ENCODE data around the gene LMO7. TPM values are rescaled to one million over a fixed set of nuclear protein-coding genes. Genes with fewer than 3 reads are reported as not detected.

Gene LMO7
- total and polyA plus RNA-seq, 4 donors = 17.5 to 69.6 (median 38.2) TPM

DNA sequence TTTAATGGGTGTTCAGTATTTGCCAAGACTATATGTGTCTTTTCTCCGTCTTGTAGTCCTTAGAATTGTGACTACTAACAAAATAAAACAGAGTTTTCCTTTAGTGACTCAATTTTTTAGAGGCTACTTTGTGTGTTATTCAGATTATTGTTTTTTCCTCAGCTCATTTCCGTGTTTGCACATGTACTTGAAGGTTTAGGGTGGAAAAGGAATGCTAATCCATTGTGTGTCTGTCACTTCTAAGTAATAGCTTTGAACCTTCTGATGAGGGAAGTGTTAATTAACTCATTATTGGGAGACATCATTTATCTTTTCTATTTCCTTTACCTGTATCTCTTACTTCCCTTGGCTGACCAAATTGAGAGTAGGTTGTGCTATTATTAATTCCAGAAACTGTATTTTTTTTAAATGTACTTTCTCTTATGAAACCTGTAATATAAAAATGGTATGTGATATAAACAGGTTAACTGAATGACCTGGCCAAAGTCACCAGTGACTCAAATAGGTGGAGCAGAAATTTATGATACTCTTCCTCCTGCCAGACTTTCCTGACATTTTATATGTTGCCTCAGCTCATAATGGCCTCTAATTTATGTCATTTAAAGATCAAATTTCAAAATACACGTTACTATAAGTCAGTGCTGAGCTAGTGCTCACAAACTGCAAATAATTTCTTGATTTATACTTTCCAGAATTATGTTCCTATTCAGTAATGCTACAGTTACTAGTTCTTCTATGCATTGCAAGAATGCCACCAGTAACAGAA, 88.8 kb downstream of the LMO7 start:
- H3K36me3 ChIP-seq (ENCODE audit: control insufficient read depth in 4 of 4, insufficient read depth in 3 of 4, low read depth in 1 of 4, low read length in 3 of 4) = no peaks in the 10 kb centered on the region
- no peak overlapping the region for H3K4me3 ChIP-seq (ENCODE audit: low read depth in 1 of 3, low read length in 3 of 3)
- TF ChIP-seq FOXA2 (IDR thresholded peaks at IDR 0.05) (no peak), NR2F2 (IDR thresholded peaks at IDR 0.05) (no peak)
- no peak overlapping the region for H3K27ac ChIP-seq (ENCODE audit: low read depth in 1 of 2, low read length in 2 of 2)
- H3K9ac ChIP-seq (ENCODE audit: low read depth in 1 of 2, low read length in 2 of 2) = no peak overlapping the region
- H3K27me3 ChIP-seq (ENCODE audit: control insufficient read depth in 4 of 4, insufficient read depth in 4 of 4, low read length in 3 of 4) = no peaks in the 10 kb centered on the region
- H3K9me3 ChIP-seq (ENCODE audit: control insufficient read depth in 4 of 4, low read length in 3 of 4) = no peaks in the 10 kb centered on the region
- 72% methylated on average over 3 of the region's 3 CpGs for WGBS
- H3K4me1 ChIP-seq (ENCODE audit: control insufficient read depth in 4 of 4, insufficient read depth in 4 of 4, low read length in 3 of 4) = no peaks in the 10 kb centered on the region
- DNase-seq (ENCODE audit: low spot score) = no peak

DNA sequence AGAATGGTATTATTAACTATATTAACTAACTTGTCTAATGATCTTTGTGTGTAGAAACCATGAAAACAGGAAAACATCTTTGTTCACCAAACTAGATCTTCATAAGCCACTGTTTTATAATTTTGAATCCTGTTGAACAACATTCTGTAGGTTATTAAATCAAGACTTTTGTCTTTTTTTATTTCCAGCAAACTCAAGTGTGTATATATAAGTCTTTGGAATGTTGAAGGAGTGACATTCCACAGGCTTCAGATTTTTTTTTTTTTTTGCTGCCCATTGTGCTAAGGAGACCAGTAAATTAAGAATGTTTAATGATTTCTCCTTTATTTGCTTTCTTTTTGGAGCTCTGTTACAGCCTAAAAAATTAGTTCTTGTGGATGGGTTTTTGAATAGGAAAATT, 89.6 kb downstream of the LMO7 start:
- Histone ChIP-seq H3K4me1 (ENCODE audit: control insufficient read depth in 4 of 4, insufficient read depth in 4 of 4, low read length in 3 of 4) (no peaks in the 10 kb centered on the region), H3K9me3 (ENCODE audit: control insufficient read depth in 4 of 4, low read length in 3 of 4) (no peaks in the 10 kb centered on the region), H3K27ac (ENCODE audit: low read depth in 1 of 2, low read length in 2 of 2) (no peak overlapping the region), H3K4me3 (ENCODE audit: low read depth in 1 of 3, low read length in 3 of 3) (no peak overlapping the region), H3K27me3 (ENCODE audit: control insufficient read depth in 4 of 4, insufficient read depth in 4 of 4, low read length in 3 of 4) (no peaks in the 10 kb centered on the region), H3K9ac (ENCODE audit: low read depth in 1 of 2, low read length in 2 of 2) (no peak overlapping the region), H3K36me3 (ENCODE audit: control insufficient read depth in 4 of 4, insufficient read depth in 3 of 4, low read depth in 1 of 4, low read length in 3 of 4) (no peaks in the 10 kb centered on the region)
- TF ChIP-seq FOXA2 (IDR thresholded peaks at IDR 0.05) (no peak), EGR1 (IDR thresholded peaks at IDR 0.05; ENCODE audit: low read depth in 2 of 2) (no peak), YY1 (IDR thresholded peaks at IDR 0.05) (no peak), TAF1 (conservative IDR thresholded peaks at IDR 0.05) (no peak), GABPA (IDR thresholded peaks at IDR 0.05 in 1 of 2, conservative IDR thresholded peaks at IDR 0.05 in 1 of 2) (no peak), NR2F2 (IDR thresholded peaks at IDR 0.05) (no peak), RAD21 (IDR thresholded peaks at IDR 0.05) (no peak), RXRA (IDR thresholded peaks at IDR 0.05) (no peak)
- TF ChIP-seq, protein P1, sequence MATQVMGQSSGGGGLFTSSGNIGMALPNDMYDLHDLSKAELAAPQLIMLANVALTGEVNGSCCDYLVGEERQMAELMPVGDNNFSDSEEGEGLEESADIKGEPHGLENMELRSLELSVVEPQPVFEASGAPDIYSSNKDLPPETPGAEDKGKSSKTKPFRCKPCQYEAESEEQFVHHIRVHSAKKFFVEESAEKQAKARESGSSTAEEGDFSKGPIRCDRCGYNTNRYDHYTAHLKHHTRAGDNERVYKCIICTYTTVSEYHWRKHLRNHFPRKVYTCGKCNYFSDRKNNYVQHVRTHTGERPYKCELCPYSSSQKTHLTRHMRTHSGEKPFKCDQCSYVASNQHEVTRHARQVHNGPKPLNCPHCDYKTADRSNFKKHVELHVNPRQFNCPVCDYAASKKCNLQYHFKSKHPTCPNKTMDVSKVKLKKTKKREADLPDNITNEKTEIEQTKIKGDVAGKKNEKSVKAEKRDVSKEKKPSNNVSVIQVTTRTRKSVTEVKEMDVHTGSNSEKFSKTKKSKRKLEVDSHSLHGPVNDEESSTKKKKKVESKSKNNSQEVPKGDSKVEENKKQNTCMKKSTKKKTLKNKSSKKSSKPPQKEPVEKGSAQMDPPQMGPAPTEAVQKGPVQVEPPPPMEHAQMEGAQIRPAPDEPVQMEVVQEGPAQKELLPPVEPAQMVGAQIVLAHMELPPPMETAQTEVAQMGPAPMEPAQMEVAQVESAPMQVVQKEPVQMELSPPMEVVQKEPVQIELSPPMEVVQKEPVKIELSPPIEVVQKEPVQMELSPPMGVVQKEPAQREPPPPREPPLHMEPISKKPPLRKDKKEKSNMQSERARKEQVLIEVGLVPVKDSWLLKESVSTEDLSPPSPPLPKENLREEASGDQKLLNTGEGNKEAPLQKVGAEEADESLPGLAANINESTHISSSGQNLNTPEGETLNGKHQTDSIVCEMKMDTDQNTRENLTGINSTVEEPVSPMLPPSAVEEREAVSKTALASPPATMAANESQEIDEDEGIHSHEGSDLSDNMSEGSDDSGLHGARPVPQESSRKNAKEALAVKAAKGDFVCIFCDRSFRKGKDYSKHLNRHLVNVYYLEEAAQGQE (IDR thresholded peaks at IDR 0.05) = no peak
- TF ChIP-seq, protein P2, sequence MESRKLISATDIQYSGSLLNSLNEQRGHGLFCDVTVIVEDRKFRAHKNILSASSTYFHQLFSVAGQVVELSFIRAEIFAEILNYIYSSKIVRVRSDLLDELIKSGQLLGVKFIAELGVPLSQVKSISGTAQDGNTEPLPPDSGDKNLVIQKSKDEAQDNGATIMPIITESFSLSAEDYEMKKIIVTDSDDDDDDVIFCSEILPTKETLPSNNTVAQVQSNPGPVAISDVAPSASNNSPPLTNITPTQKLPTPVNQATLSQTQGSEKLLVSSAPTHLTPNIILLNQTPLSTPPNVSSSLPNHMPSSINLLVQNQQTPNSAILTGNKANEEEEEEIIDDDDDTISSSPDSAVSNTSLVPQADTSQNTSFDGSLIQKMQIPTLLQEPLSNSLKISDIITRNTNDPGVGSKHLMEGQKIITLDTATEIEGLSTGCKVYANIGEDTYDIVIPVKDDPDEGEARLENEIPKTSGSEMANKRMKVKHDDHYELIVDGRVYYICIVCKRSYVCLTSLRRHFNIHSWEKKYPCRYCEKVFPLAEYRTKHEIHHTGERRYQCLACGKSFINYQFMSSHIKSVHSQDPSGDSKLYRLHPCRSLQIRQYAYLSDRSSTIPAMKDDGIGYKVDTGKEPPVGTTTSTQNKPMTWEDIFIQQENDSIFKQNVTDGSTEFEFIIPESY (IDR thresholded peaks at IDR 0.05) = no peak
- DNase-seq (ENCODE audit: low spot score) = no peak

DNA sequence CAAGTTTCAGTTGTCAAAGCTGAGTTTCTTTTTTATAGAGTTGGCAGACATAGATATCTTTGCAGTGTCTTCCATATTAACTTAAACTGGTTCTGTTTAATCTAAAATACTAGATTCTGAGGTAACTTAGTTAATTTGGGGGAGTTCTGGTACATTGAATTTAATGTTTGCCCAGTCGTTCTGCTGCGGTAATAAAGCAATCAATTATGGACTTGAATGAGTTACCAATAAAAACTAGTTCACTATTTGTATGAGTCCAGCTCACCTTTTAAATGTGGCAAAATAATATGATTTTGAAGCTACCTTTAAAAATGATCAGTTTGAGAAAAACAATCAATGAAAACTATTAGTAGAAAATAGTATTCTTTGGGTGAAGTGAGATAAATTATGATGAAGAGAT, 90.2 kb downstream of the LMO7 start:
- Histone ChIP-seq H3K27me3 (ENCODE audit: control insufficient read depth in 4 of 4, insufficient read depth in 4 of 4, low read length in 3 of 4) (no peaks in the 10 kb centered on the region), H3K36me3 (ENCODE audit: control insufficient read depth in 4 of 4, insufficient read depth in 3 of 4, low read depth in 1 of 4, low read length in 3 of 4) (no peaks in the 10 kb centered on the region), H3K9me3 (ENCODE audit: control insufficient read depth in 4 of 4, low read length in 3 of 4) (no peaks in the 10 kb centered on the region), H3K4me1 (ENCODE audit: control insufficient read depth in 4 of 4, insufficient read depth in 4 of 4, low read length in 3 of 4) (no peaks in the 10 kb centered on the region), H3K27ac (ENCODE audit: low read depth in 1 of 2, low read length in 2 of 2) (no peak overlapping the region), H3K4me3 (ENCODE audit: low read depth in 1 of 3, low read length in 3 of 3) (no peak overlapping the region), H3K9ac (ENCODE audit: low read depth in 1 of 2, low read length in 2 of 2) (no peak overlapping the region)
- 70% methylated on average over 2 of the region's 2 CpGs for WGBS
- no peak for DNase-seq (ENCODE audit: low spot score)
- TF ChIP-seq FOXA2 (IDR thresholded peaks at IDR 0.05) (no peak), SP1 (IDR thresholded peaks at IDR 0.05) (no peak), NR2F2 (IDR thresholded peaks at IDR 0.05) (no peak), RAD21 (IDR thresholded peaks at IDR 0.05) (no peak), ATF3 (IDR thresholded peaks at IDR 0.05) (no peak), HNF4A (conservative IDR thresholded peaks at IDR 0.05) (no peak), RXRA (IDR thresholded peaks at IDR 0.05) (no peak)
- TF ChIP-seq, protein P3, sequence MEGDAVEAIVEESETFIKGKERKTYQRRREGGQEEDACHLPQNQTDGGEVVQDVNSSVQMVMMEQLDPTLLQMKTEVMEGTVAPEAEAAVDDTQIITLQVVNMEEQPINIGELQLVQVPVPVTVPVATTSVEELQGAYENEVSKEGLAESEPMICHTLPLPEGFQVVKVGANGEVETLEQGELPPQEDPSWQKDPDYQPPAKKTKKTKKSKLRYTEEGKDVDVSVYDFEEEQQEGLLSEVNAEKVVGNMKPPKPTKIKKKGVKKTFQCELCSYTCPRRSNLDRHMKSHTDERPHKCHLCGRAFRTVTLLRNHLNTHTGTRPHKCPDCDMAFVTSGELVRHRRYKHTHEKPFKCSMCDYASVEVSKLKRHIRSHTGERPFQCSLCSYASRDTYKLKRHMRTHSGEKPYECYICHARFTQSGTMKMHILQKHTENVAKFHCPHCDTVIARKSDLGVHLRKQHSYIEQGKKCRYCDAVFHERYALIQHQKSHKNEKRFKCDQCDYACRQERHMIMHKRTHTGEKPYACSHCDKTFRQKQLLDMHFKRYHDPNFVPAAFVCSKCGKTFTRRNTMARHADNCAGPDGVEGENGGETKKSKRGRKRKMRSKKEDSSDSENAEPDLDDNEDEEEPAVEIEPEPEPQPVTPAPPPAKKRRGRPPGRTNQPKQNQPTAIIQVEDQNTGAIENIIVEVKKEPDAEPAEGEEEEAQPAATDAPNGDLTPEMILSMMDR (IDR thresholded peaks at IDR 0.05; ENCODE audit: low read depth, low read length, missing input control) = no peak
- TF ChIP-seq, protein P4, sequence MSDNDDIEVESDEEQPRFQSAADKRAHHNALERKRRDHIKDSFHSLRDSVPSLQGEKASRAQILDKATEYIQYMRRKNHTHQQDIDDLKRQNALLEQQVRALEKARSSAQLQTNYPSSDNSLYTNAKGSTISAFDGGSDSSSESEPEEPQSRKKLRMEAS (IDR thresholded peaks at IDR 0.05) = no peak
- TF ChIP-seq, protein P1 (IDR thresholded peaks at IDR 0.05) = no peak
